IPS-15b (cell line): ENCODE measurements around the gene DNAH14.
"Not testable (repeated sequence)": the region's sequence is repeated elsewhere in the genome, so short reads cannot be mapped to it uniquely, and the experiment has no call there.

Source experiments
- H3K27me3 ChIP-seq: one replicate; pipeline ENCODE4 v1.6.1; 2013; ENCODE audit warnings: low read length; ENCODE audit not compliant: control insufficient read depth, insufficient read depth
- H3K36me3 ChIP-seq: one replicate; pipeline ENCODE4 v1.6.1; 2013; ENCODE audit warnings: low read length; ENCODE audit not compliant: control insufficient read depth, insufficient read depth
- H3K4me1 ChIP-seq: one replicate; pipeline ENCODE4 v1.6.1; 2013; ENCODE audit warnings: mild to moderate bottlenecking, low read length; ENCODE audit not compliant: control insufficient read depth, insufficient read depth
- H3K4me3 ChIP-seq: one replicate; pipeline ENCODE4 v1.5.1; 2013; ENCODE audit warnings: low read depth, low read length
- H3K9ac ChIP-seq: one replicate; pipeline ENCODE4 v1.6.1; 2013; ENCODE audit warnings: low read depth, mild to moderate bottlenecking, low read length
- H3K9me3 ChIP-seq: one replicate; pipeline ENCODE4 v1.6.1; 2013; ENCODE audit warnings: mild to moderate bottlenecking, low read length; ENCODE audit not compliant: control insufficient read depth, insufficient read depth

The DNAH14 gene

DNA sequence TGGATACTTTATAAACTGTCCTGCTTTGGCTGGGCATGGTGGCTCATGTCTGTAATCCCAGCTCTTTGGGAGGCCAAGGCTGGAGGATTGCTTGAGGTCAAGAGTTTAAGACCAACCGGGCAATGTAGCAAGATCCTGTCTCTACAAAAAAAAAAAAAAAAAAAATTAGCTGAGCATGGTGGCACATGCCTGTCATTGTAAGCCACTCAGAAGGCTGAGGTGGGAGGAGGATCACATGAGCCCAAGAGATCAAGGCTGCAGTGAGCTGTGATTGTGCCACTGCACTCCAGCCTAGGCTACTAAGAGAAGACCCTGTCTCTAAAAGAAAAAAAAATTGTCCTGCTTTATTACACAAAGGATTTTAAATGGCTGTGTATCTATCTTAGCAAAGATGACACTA is 403.2 kb downstream of the DNAH14 start:
- no peak overlapping the region for H3K9ac ChIP-seq
- no peaks in the 10 kb centered on the region for H3K36me3 ChIP-seq
- no peaks in the 10 kb centered on the region for H3K4me1 ChIP-seq
- H3K27me3 ChIP-seq: no peaks in the 10 kb centered on the region
- H3K9me3 ChIP-seq: no peaks in the 10 kb centered on the region
- no peak overlapping the region for H3K4me3 ChIP-seq

DNA sequence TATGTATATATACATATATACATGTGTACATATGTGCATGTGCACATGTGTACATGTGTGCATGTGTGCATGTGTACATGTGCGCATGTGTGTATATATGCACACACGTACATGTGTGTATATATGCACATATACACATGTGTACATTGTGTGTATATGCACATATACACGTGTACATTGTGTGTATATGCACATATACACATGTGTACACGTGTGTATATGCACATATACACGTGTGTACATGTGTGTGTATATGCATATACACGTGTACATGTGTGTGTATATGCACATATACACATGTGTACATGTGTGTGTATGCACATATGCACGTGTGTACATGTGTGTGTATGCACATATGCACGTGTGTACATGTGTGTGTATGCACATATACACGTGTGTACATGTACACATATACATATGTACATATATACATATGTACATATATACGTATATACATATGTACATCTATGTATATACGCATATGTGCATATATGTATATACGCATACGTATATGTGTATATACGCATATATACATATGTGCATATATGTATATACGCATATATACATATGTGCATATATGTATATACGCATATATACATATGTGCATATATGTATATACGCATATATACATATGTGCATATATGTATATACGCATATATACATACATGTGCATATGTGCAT is 405.8 kb downstream of the DNAH14 start:
- H3K36me3 ChIP-seq, H3K4me1 ChIP-seq, H3K27me3 ChIP-seq, H3K9me3 ChIP-seq, H3K4me3 ChIP-seq, H3K9ac ChIP-seq: not testable (repeated sequence)

DNA sequence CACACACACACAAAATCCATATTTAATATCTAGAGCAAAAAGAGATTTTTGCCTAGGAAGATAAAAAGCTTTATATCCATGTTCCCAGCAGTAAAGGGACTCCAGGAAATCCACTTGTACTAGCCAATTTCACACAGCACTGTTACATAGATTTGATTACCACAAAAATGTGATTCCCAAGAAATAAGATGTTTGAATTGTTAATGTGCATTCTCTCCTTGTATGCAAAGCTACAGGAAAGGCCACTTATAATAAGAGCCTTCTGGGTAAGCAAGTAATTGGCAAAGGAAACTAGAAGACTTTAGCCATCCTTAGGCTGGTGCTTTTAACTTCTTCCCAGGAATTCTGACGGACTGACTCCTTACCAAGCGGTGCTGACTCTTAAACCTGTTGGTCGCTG is 409.1 kb downstream of the DNAH14 start:
- no peaks in the 10 kb centered on the region for H3K27me3 ChIP-seq
- H3K4me3 ChIP-seq: no peak overlapping the region
- no peaks in the 10 kb centered on the region for H3K36me3 ChIP-seq
- H3K9ac ChIP-seq: no peak overlapping the region
- no peaks in the 10 kb centered on the region for H3K9me3 ChIP-seq
- H3K4me1 ChIP-seq: no peaks in the 10 kb centered on the region

DNA sequence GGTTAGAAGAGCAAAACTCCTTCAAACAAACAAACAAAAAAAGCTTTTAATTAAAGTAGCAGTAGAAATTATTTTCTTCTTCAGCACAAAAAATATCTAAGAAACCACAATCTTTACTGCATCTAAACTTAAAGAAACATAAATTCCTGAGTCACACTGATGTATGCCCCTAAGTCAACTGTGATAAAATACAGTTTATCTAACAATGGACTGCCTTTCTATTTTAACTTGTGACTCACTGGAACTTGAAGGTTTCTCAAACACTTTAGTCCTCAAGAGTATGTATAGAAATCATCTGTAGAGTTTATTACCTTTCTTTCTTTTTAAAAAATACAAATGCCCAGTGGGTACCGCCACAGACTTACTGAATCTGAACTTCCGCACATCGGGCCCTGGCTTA is 412.2 kb downstream of the DNAH14 start:
- Histone ChIP-seq H3K4me1 (no peaks in the 10 kb centered on the region), H3K4me3 (no peak overlapping the region), H3K27me3 (no peaks in the 10 kb centered on the region), H3K9ac (no peak overlapping the region), H3K9me3 (no peaks in the 10 kb centered on the region), H3K36me3 (no peaks in the 10 kb centered on the region)

DNA sequence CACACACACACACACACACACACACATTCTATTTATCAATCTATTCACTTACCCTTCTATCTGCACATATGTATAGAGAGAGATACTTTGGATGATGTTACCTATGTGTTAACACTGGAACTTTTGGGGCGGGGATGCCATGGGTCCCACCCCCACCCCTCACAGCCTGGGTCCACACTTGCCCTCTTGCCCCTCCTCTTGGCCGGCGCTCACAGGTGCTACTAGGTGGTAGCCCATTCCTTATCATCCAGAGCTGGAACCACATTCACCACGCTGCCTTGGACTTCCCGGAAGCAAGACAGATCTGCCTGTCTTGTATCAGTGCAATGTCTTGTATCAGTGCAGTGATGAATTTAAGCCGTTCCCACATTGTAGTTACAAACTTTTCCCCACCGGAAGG is 413.2 kb downstream of the DNAH14 start:
- H3K9me3 ChIP-seq: no peaks in the 10 kb centered on the region
- H3K4me3 ChIP-seq: no peak overlapping the region
- H3K4me1 ChIP-seq: no peaks in the 10 kb centered on the region
- H3K36me3 ChIP-seq: no peaks in the 10 kb centered on the region
- H3K9ac ChIP-seq: no peak overlapping the region
- no peaks in the 10 kb centered on the region for H3K27me3 ChIP-seq

DNA sequence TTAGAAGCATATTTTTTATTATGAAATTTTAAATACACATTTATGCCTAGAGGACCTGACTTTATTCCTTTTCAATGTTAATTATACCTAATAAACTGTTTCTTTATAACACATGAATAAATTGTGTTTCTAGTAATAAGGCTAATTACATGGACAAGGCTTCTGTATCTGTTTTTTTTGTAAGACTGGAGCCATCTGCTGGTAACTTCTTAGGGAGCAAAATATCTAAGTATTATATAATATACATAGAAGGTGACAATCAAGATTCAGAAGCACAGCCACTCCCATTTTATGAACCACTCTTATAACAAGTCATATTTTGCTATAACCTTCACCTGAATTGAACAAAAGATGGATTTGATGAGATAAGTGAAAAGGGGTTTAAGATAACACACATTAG is 414.1 kb downstream of the DNAH14 start:
- Histone ChIP-seq H3K36me3 (no peaks in the 10 kb centered on the region), H3K9ac (no peak overlapping the region), H3K27me3 (no peaks in the 10 kb centered on the region), H3K4me1 (no peaks in the 10 kb centered on the region), H3K9me3 (no peaks in the 10 kb centered on the region), H3K4me3 (no peak overlapping the region)

DNA sequence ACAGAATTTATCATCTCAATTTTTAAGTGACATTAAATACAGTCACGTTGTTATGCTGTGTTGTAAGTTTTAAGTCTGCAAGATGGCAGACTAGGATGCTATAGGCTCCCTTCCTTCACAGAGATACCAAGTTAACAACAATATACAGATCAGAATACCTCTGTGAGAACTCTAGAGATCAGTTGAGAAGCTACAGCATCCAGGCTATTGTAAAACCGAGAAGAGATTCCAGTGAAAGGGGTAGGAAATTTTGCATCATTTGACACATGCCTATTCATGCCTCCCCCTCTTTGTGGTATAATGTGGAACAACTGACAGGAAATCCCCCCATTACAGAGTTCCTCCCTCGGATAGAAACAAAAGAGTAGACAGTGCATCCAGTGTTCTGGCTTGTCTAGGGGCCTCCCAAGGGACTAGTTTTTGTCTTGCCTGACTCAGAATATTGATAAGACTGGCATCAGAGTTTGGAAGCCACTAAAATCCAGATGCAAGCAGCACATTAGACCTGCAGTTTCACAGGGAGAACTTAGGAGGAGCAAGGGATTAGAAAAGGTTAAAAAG is 417.7 kb downstream of the DNAH14 start:
- H3K9me3 ChIP-seq: no peaks in the 10 kb centered on the region
- no peaks in the 10 kb centered on the region for H3K27me3 ChIP-seq
- no peaks in the 10 kb centered on the region for H3K36me3 ChIP-seq
- no peak overlapping the region for H3K4me3 ChIP-seq
- H3K9ac ChIP-seq: no peak overlapping the region
- H3K4me1 ChIP-seq: no peaks in the 10 kb centered on the region

DNA sequence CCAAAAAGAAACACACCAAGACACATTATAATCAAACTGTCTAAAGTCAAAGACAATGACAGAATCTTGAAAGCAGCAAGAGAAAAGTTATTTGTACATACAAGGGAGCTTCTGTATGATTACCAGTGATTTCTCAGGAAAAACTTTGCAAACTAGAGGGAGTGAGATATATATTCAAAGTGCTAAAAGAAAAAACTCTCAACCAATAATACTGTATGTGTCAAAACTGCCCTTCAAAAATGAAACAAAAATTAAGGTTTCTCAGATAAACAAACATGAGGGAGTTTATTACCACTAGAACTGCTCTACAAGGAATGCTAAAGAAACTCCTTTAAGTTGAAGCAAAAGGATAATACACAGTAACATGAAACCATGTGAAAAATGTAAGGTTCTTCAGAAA is 418.9 kb downstream of the DNAH14 start:
- no peak overlapping the region for H3K9ac ChIP-seq
- H3K27me3 ChIP-seq: no peaks in the 10 kb centered on the region
- H3K4me1 ChIP-seq: no peaks in the 10 kb centered on the region
- no peaks in the 10 kb centered on the region for H3K9me3 ChIP-seq
- H3K4me3 ChIP-seq: no peak overlapping the region
- H3K36me3 ChIP-seq: no peaks in the 10 kb centered on the region

DNA sequence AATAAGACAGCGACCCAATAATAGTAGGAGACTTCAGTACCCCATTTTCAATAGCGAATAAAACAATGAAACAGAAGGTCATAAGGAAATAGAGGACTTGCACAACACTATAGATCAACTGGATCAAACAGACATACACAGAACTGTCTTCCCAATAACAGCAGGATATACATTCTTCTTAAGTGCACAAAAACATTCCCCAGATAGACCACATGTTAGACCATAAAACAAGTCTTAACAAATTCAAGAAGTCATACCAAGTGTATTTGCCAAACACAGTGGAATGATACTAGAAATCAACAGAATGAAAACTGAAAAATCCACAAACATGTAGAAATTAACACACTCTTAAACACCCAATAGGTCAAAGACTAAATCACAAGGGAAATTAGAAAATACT is 420.4 kb downstream of the DNAH14 start:
- H3K27me3 ChIP-seq: no peaks in the 10 kb centered on the region
- H3K36me3 ChIP-seq: no peaks in the 10 kb centered on the region
- H3K9me3 ChIP-seq: no peaks in the 10 kb centered on the region
- no peaks in the 10 kb centered on the region for H3K4me1 ChIP-seq
- H3K9ac ChIP-seq: no peak overlapping the region
- H3K4me3 ChIP-seq: no peak overlapping the region

DNA sequence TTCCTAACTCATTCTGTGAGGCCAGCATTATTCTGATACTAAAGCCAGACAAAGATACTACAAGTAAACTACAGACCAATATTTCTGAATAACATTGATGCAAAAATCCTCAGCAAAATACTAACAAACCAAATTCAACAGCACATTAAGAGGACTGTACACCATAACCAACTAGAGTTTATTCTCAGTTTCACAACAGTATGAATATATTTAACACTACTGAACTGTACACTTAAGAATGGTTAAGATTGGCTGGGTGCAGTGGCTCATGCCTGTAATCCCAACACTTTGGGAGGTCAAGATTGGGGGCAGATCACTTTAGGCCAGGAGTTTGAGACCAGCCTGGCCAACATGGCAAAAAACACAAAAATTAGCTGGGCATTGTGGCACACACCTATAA is 421.4 kb downstream of the DNAH14 start:
- Histone ChIP-seq H3K4me3 (no peak overlapping the region), H3K4me1 (no peaks in the 10 kb centered on the region), H3K27me3 (no peaks in the 10 kb centered on the region), H3K9ac (no peak overlapping the region), H3K36me3 (no peaks in the 10 kb centered on the region), H3K9me3 (no peaks in the 10 kb centered on the region)

DNA sequence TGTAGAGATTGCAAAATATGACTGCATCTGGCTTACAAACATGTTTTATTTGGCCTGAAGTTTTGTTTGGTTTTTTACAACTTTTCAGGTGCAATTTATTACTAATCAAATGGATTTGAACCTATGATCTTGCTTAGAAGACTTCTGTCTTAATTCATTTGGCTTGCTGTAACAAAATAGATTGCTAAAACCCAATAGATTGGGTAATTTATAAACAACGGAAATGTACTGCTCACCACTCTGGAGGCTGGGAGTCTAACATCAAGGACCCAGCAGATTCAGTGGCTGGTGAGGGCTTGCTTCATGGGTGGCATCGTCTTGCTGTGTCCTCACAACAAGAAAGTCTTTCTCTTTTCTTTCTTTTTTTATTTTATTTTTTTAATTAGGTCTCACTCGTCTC is 425.4 kb downstream of the DNAH14 start:
- no peaks in the 10 kb centered on the region for H3K27me3 ChIP-seq
- H3K9me3 ChIP-seq: no peaks in the 10 kb centered on the region
- no peak overlapping the region for H3K9ac ChIP-seq
- no peaks in the 10 kb centered on the region for H3K36me3 ChIP-seq
- H3K4me3 ChIP-seq: no peak overlapping the region
- H3K4me1 ChIP-seq: no peaks in the 10 kb centered on the region

DNA sequence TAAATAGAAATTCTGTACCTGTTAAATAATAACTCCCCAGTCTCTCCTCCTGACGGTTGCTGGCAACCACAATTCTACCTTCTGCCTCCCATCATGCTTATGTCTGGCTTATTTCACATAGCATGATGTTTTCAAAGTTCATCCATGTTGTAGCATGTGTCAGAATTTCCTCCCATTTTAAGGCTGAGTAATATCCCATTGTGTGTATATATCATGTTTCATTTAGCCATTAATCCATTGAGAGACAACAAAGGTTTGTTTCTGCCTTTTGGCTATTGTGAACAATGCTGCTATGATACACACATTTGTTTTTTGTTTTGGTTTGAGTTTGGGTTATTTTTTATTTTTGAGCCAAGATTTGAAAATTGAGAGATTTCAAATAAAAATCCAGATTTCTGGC is 426.4 kb downstream of the DNAH14 start:
- Histone ChIP-seq H3K27me3 (peaks cover 2% of the 10 kb centered on the region), H3K4me3 (no peak overlapping the region), H3K4me1 (no peaks in the 10 kb centered on the region), H3K9me3 (no peaks in the 10 kb centered on the region), H3K9ac (no peak overlapping the region), H3K36me3 (no peaks in the 10 kb centered on the region)
